DND-41 (cell line): Measurements from ENCODE around the gene CNTNAP5.

Source experiments
- ATAC-seq: fragments of 200-7000 bp; cut with Tn5 transposase; 3 replicates; pipeline ENCODE4 v1.9.1; 2021; ENCODE audit warnings: low read depth; ENCODE audit not compliant: insufficient read depth
- DNase-seq: peaks from one replicate; pipeline ENCODE4 v3.0.0-alpha.2; 2020
- H2AFZ ChIP-seq: 2 replicates; pipeline ENCODE4 v1.6.0; 2012; ENCODE audit warnings: low read depth, low read length
- H3K27ac ChIP-seq: 2 replicates; pipeline ENCODE4 v1.5.1; 2012; ENCODE audit warnings: low read length, inconsistent platforms
- H3K27me3 ChIP-seq: fragments of 200-600 bp; sonication (generic); 2 replicates; pipeline ENCODE4 v1.6.0; 2012; ENCODE audit warnings: low read length, mild to moderate bottlenecking, inconsistent platforms; ENCODE audit not compliant: insufficient read depth, poor library complexity
- H3K36me3 ChIP-seq: 2 replicates; pipeline ENCODE4 v1.5.1; 2012; ENCODE audit warnings: low read length, inconsistent platforms; ENCODE audit not compliant: insufficient read depth
- H3K4me1 ChIP-seq: 2 replicates; pipeline ENCODE4 v1.5.1; 2012; ENCODE audit warnings: mild to moderate bottlenecking, low read length; ENCODE audit not compliant: insufficient read depth
- H3K4me2 ChIP-seq: 2 replicates; pipeline ENCODE4 v1.6.0; 2012; ENCODE audit warnings: mild to moderate bottlenecking, moderate library complexity, low read length, inconsistent platforms; ENCODE audit not compliant: insufficient read depth
- H3K4me3 ChIP-seq, 2 experiments: fragments of 200-600 bp in 1 of 2; shearing (Covaris generic) in 1 of 2; 2 replicates each; pipeline ENCODE4 v1.5.1; 2012 to 2016; ENCODE audit warnings: inconsistent platforms in 2 of 2, low read length in 2 of 2, mild to moderate bottlenecking in 2 of 2, low read depth in 1 of 2, moderate library complexity in 1 of 2
- H3K79me2 ChIP-seq: 2 replicates; pipeline ENCODE4 v1.6.0; 2012; ENCODE audit warnings: low read length, inconsistent platforms; ENCODE audit not compliant: insufficient read depth
- H3K9ac ChIP-seq: 2 replicates; pipeline ENCODE4 v1.6.0; 2012; ENCODE audit warnings: low read depth, mild to moderate bottlenecking, inconsistent platforms, low read length, moderate library complexity
- H3K9me3 ChIP-seq: 2 replicates; pipeline ENCODE4 v1.5.1; 2012; ENCODE audit warnings: low read length, moderate library complexity, mild to moderate bottlenecking, inconsistent platforms; ENCODE audit not compliant: insufficient read depth, severe bottlenecking
- H4K20me1 ChIP-seq: 2 replicates; pipeline ENCODE4 v1.6.0; 2012; ENCODE audit warnings: low read length; ENCODE audit not compliant: insufficient read depth
- CTCF ChIP-seq: IDR thresholded peaks from 2 replicates; pipeline ENCODE4 v1.5.1; 2012; ENCODE audit warnings: borderline replicate concordance, low read length, moderate library complexity, mild to moderate bottlenecking; ENCODE audit not compliant: poor library complexity, severe bottlenecking; ENCODE audit errors: extremely low read depth
- EZH2 ChIP-seq: IDR thresholded peaks from 3 replicates; pipeline ENCODE4 v1.6.1; 2012; ENCODE audit warnings: borderline replicate concordance, low read depth, mild to moderate bottlenecking, moderate library complexity, low read length, inconsistent platforms; ENCODE audit not compliant: severe bottlenecking

The CNTNAP5 gene

GRCh38 chr2:124027182-124027581 lies 2.1 kb downstream of the CNTNAP5 start:
- no peaks in the 10 kb centered on the region for H3K36me3 ChIP-seq
- no peak overlapping the region for H3K27ac ChIP-seq
- ATAC-seq (peak; percentile 77), DNase-seq (peak; percentile 8)
- H2AFZ ChIP-seq = no peak overlapping the region
- no peaks in the 10 kb centered on the region for H4K20me1 ChIP-seq
- H3K9ac ChIP-seq = no peak overlapping the region
- H3K9me3 ChIP-seq = peaks cover 3% of the 10 kb centered on the region
- no peaks in the 10 kb centered on the region for H3K4me1 ChIP-seq
- H3K27me3 ChIP-seq = no peaks in the 10 kb centered on the region
- no peak for TF ChIP-seq EZH2
- TF ChIP-seq CTCF = peak; percentile 70
- H3K79me2 ChIP-seq = no peaks in the 10 kb centered on the region
- no peak overlapping the region for H3K4me2 ChIP-seq
- H3K4me3 ChIP-seq = no peak overlapping the region

GRCh38 chr2:124032799-124033198 lies 7.7 kb downstream of the CNTNAP5 start:
- H3K27ac ChIP-seq = no peak overlapping the region
- ATAC-seq (no peak), DNase-seq (no peak)
- H3K36me3 ChIP-seq = no peaks in the 10 kb centered on the region
- H3K27me3 ChIP-seq = no peaks in the 10 kb centered on the region
- no peak overlapping the region for H2AFZ ChIP-seq
- H3K9me3 ChIP-seq = no peaks in the 10 kb centered on the region
- H3K4me3 ChIP-seq = no peak overlapping the region
- no peak overlapping the region for H3K4me2 ChIP-seq
- TF ChIP-seq CTCF (no peak), EZH2 (no peak)
- no peak overlapping the region for H3K9ac ChIP-seq
- no peaks in the 10 kb centered on the region for H4K20me1 ChIP-seq
- no peaks in the 10 kb centered on the region for H3K79me2 ChIP-seq
- no peaks in the 10 kb centered on the region for H3K4me1 ChIP-seq

- H3K4me1 ChIP-seq = no peaks in the 10 kb centered on the region
- no peak overlapping the region for H3K27ac ChIP-seq
- no peak overlapping the region for H2AFZ ChIP-seq
- H3K9me3 ChIP-seq = no peaks in the 10 kb centered on the region
- DNase-seq (no peak), ATAC-seq (no peak)
- no peaks in the 10 kb centered on the region for H3K79me2 ChIP-seq
- H3K4me3 ChIP-seq = no peak overlapping the region
- no peak overlapping the region for H3K9ac ChIP-seq
- H3K36me3 ChIP-seq = no peaks in the 10 kb centered on the region
- no peaks in the 10 kb centered on the region for H4K20me1 ChIP-seq
- H3K4me2 ChIP-seq = no peak overlapping the region
- no peak for TF ChIP-seq CTCF
- TF ChIP-seq EZH2 = no peak
- no peaks in the 10 kb centered on the region for H3K27me3 ChIP-seq
Measured at GRCh38 chr2:124034265-124034664, 9.2 kb downstream of the CNTNAP5 start.

- H3K27me3 ChIP-seq = no peaks in the 10 kb centered on the region
- no peaks in the 10 kb centered on the region for H4K20me1 ChIP-seq
- H3K27ac ChIP-seq = no peak overlapping the region
Measured at GRCh38 chr2:124035001-124035400, 9.9 kb downstream of the CNTNAP5 start.

More at GRCh38 chr2:124035001-124035400, 9.9 kb downstream of the CNTNAP5 start:
- ATAC-seq (no peak), DNase-seq (no peak)
- Histone ChIP-seq H3K4me3 (no peak overlapping the region), H3K79me2 (no peaks in the 10 kb centered on the region), H3K9ac (no peak overlapping the region), H3K9me3 (no peaks in the 10 kb centered on the region), H3K4me2 (no peak overlapping the region), H3K36me3 (no peaks in the 10 kb centered on the region), H3K4me1 (no peaks in the 10 kb centered on the region), H2AFZ (no peak overlapping the region)
- no peak for TF ChIP-seq CTCF
- TF ChIP-seq EZH2 = no peak
